ENCODE results near the gene OR5B17.
"Not testable (repeated sequence)": the region's sequence is repeated elsewhere in the genome, so short reads cannot be mapped to it uniquely, and the experiment has no call there.

The OR5B17 gene

DNA sequence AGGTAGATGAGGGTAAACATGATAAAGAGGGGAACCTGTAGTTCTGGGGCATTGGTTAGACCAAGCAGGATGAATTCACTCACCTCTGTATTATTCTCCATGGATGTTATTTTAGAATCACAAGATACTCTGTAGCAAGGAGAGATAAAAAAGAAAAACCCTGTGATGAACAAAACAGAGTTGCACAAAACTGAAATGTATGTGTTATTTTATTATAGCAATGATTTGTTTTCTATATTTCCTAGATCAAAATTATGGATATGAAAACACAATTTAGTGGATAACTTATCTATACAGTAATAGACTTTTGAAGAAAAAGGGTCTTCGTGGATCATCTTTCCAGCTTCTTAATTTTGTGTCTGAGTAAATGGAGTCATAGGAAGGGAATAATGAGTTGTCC lies at the start of gene OR5B17:
Gene OR5B17 (minus strand): TSS at position 101 of the 400 bp plus-strand sequence. CDS start 0 bp downstream, at position 101.
- DNase-seq = no peak

DNA sequence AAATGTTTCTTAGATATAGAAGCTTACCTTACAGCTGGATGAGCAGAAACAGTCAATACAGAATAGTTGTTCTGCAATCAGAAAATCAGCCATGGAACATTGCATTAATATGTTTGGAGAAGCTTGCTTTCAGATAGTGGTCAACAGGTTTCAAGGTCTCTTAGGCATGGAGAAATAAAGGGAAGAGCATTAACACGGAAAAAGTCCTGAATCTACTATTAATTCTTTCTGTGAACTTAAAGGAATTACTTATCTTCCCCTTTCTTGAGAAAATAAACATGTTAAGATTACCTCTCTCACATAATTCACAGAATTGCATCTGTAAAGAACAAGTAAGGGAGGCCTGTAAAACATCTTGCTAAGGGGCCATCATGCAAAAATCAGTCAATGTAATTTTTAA lies 47.9 kb upstream of the OR5B17 start, which contains the start of gene OR5B3:
Gene OR5B3 (minus strand): TSS at position 101 of the 400 bp plus-strand sequence. CDS start 3,465 bp downstream, outside the sequence.
- DNase-seq = no peak

DNA sequence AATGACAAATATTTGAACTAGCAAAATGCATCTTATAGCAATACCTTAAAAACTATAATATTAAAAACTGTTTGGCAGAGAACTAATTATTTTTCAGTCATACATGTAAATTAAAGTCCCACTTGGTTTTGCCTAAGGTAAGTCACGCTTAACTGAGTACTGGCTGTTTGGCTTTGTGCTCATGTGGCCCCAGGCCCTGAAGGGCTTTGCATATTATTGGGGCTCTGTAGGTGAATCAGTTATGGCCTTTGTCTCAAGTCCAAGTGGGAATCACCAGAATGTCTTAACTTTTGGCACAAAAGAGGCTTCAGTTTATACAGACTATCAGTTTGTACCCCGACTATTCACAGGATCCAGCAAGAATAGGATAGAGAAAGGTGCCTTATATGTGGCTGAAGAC lies 40.8 kb upstream of the OR5B17 start:
- DNase-seq = not testable (repeated sequence)

DNA sequence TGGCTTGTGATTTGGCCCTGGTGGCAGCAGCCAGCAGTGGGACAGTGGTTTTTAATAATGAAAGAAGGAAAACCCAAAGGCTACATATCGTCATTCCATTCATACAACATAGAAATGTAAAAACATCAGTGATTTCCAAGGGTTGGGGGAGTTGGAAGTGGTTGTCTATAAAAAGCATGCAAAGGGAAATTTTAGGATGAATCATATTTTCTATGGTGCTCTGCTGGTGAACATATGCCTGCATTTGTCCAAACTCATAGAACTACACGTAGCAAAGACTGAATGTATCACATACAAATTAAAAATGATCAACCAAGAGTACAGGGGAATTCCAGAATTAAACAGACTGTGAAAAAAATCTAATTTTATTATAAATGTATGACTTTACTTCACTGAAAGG lies 36.7 kb upstream of the OR5B17 start:
- no peak for DNase-seq

DNA sequence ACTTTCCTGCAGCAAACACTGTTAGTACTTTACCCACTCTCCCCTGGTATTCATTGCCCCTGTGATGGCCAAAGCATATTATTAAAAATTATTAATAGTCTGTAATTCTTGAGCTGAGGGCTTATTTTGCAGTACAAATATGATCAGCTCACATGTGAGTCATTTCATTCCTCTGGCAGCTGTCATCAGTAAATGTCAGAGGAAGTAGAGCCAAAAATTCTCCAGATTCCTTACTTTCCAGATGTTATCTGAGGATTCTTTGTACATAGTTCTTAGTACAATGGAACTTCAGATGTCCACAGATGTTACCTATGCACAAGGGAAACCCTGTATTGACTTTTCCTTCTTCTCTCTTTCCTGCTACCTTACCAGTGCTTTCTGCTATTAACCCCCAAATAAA lies 35.3 kb upstream of the OR5B17 start:
- no peak for DNase-seq

DNA sequence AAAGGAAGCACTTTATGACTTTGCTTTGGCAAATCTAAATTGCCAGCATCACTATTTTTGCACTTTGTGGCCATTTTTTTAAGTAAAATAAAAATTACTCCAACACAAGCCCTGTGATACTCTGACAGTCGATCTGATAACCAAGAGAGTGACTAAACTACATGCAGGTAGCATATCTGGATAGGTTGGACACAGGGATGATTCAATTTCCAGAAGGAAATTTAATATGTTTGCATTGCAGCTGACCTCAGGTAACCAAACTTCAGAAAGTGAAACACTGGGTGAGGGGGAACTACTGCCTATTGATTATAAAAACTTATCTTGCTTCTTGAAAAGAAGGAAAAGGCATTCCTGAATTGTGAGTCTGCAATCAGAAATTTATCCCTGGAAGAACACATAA lies 33.9 kb upstream of the OR5B17 start:
- no peak for DNase-seq

DNA sequence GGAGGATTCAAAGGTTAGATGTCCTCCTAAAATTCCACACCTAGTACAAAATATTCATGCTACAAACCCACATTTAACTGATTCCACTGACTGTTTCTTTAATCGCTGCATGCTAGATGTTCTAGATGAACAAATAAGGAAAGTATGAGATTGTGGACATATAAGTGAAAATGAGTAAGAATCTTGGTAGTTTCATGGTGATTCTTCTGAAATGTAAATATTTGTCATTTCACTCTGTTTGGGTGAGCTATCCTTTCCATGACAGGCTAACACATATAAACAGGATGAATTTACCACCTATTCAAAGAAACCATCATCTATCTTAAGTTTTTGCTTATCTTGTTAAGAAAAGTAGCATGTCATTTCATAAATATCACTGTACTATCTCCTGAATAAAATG lies 33.0 kb upstream of the OR5B17 start:
- DNase-seq = no peak

DNA sequence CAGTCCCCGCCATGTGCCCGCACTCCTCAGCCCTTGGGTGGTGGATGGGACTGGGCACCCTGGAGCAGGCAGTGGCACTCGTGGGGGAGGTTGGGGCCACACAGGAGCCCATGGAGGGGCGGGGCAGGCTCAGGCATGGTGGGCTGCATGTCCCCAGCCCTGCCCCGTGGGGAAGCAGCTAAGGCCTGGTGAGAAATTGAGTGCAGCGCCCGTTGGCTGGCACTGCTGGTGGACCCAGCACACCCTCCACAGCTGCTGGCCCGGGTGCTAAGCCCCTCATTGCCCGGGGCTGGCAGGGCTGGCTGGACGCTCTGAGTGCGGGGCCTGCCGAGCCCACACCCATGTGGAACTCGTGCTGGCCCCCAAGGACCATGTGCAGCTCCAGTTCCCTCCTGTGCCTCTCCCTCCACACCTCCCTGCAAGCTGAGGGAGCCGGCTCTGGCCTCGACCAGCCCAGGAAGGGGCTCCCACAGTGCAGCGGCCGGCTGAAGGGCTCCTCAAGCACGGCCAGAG lies 31.7 kb upstream of the OR5B17 start:
- no peak for DNase-seq

DNA sequence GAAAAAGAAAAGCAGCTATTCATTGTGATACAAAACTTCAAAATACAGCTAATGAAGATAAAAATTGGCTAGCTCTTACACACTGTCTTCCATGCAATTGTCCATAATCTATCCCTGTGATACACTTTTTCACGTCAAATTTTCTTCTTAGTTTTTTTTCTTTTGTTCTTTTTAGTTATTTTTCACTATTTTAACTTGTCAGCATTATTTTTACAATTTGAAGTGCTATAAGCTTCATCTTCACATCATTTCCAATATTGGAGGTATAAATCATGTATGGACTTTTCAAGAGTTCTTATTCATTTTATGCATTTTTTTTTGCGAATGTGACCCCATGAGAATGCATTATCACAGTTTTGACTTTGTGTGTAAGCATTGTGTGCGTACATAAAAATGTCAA lies 4.1 kb downstream of the OR5B17 start:
- no peak for DNase-seq

DNA sequence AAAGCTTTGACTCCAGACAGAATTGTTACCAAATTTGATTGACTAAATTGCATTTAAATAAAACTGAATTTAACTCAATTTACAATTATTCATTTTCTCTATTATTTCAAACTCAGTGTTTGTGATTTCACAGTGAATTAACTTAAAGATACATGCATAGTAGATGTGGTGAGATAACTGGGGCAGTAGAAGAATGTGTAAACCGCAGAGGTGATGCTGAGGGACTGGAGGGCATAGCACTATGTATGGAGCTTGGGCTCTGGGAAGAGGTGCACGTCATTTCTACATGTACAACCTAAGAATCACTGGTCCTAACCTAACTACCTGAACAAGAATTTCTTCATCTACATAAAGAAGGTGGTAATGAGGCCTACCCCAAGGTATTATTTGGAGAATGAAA lies 13.7 kb downstream of the OR5B17 start:
- DNase-seq = no peak

DNA sequence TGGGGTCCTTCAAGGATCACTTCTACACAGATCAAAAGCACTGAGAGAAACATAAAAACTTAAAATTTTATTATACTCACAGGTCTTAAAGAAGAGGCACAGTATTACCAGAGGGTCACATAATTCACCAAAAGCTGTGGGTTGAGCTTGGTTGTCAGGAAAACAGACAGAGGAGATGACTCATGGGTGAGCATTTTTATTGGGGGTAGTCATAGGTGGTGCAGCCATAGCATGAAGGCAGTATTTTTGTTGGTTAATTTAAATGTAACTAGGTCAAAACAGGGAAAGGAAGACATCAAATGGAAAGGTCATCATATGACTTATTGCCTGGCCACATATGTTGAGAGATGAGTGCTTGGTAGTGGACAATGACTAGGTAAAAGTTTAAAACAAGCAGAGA lies 24.2 kb downstream of the OR5B17 start:
- DNase-seq = no peak

DNA sequence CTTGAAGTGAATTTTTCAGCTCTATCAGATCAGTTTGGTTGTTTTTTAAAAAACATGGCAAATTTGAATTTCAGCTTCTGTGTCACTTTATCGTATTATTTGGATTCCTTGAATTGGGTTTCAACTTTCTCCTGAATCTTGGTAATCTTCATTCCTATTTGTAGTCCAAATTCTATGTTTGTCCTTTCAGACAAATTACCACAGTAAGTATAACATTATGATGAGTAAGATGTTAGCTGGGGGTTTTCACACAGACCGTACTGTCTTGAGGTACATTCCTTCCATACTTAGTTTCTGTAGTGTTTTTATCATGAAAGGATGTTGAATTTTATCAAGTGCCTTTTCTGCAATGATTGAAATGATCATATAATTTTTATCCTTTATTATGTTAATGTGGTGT lies 28.0 kb downstream of the OR5B17 start:
- no peak for DNase-seq

DNA sequence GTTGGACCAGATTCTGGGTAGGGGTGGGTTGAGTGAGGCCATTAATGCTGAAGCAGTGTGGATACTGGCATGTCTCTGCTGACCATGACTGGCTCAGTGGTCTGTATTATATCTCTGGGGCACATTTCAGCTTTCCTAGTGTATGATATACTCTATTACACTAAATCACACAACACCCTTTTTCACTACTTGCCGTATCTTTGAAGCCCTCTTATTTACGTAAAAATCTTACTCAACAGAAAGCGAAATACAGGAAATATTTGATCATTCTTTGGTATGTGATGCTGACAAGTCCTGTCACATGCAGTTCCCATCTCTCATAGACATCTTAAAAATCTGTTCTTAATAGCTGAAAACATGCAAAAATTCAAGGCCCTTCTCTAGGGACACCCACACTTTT lies 40.3 kb downstream of the OR5B17 start:
- no peak for DNase-seq

DNA sequence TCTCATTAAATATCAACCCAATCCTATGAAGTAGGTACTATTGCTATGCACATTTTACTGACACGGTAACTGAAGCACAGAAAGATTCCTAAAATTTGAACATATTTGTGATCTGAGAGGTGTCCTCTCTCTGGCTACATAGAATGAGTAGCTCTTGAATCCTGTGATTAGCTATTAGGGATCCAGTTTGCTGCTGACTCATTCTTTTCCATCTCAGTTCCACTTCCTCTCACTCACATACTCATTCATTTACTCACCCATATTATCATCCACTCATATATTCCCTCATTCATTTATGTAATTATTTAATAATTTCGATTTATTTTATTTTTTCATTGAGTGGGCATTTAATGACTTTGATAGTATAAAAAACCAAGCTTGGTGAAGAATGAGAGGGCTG lies 42.7 kb downstream of the OR5B17 start:
- no peak for DNase-seq
